HepG2 (cell line): ENCODE data around the gene SETD1A. TPM values are rescaled to one million over a fixed set of nuclear protein-coding genes. Genes with fewer than 3 reads are reported as not detected.
A peak's percentile ranks its signal among the peaks of the same experiment; 100 is the strongest.

Source experiments
- BRCA1 ChIP-seq: sonication (generic); formaldehyde crosslinking; IDR thresholded peaks from 2 replicates; pipeline ENCODE4 v1.4.0; 2020; ENCODE audit warnings: missing genetic modification reagents
- EED ChIP-seq: sonication (generic); formaldehyde crosslinking; IDR thresholded peaks from 2 replicates; pipeline ENCODE4 v1.5.0; 2020; ENCODE audit warnings: mild to moderate bottlenecking, missing genetic modification reagents
- ELF4 ChIP-seq: sonication (generic); formaldehyde crosslinking; IDR thresholded peaks from 2 replicates; pipeline ENCODE4 v1.5.0; 2020; ENCODE audit warnings: missing genetic modification reagents, mild to moderate bottlenecking, moderate library complexity, borderline replicate concordance
- EP300 ChIP-seq, 3 experiments: sonication (generic) in 1 of 3; formaldehyde crosslinking in 1 of 3; IDR thresholded peaks; 2 replicates each; pipeline versions ENCODE4 v1.5.1 to v1.6.1; 2011 to 2020; ENCODE audit warnings: low read depth in 2 of 3, low read length in 2 of 3, borderline replicate concordance in 1 of 3, improper control_type of control experiment in 1 of 3, mild to moderate bottlenecking in 1 of 3, missing genetic modification reagents in 1 of 3, moderate library complexity in 1 of 3
- FOSL1 ChIP-seq: sonication (generic); formaldehyde crosslinking; IDR thresholded peaks from 2 replicates; pipeline ENCODE4 v1.9.0; 2021; ENCODE audit warnings: missing genetic modification reagents, borderline replicate concordance
- GATA4 ChIP-seq: sonication (generic); IDR thresholded peaks from 2 replicates; pipeline ENCODE4 v1.6.1; 2016; ENCODE audit warnings: antibody characterized with exemption, low read depth, borderline replicate concordance
- HMG20B ChIP-seq: conservative IDR thresholded peaks from 2 replicates; pipeline ENCODE4 v1.6.1; 2016; ENCODE audit warnings: missing genetic modification reagents, missing compliant biosample characterization
- KLF15 ChIP-seq: sonication (generic); formaldehyde crosslinking; IDR thresholded peaks from 2 replicates; pipeline ENCODE4 v1.8.1; 2023; ENCODE audit warnings: borderline replicate concordance, mild to moderate bottlenecking, inconsistent platforms, missing genetic modification reagents, mixed read lengths
- MEIS2 ChIP-seq: sonication (generic); formaldehyde crosslinking; IDR thresholded peaks from 2 replicates; pipeline ENCODE4 v1.9.0; 2021; ENCODE audit warnings: mild to moderate bottlenecking, missing genetic modification reagents
- NKX3-1 ChIP-seq: sonication (generic); formaldehyde crosslinking; IDR thresholded peaks from 2 replicates; pipeline ENCODE4 v1.5.0; 2020; ENCODE audit warnings: missing genetic modification reagents
- RBM39 ChIP-seq: fragments of 200-400 bp; formaldehyde crosslinking; IDR thresholded peaks from one replicate; pipeline ENCODE4 v1.6.1; 2018; ENCODE audit warnings: antibody characterized with exemption, mild to moderate bottlenecking, low read depth, low read length; ENCODE audit not compliant: poor library complexity, severe bottlenecking
- SP5 ChIP-seq: IDR thresholded peaks from 2 replicates; pipeline ENCODE4 v1.6.1; 2016; ENCODE audit warnings: low read depth, borderline replicate concordance
- STAT5B ChIP-seq: sonication (generic); formaldehyde crosslinking; IDR thresholded peaks from 2 replicates; pipeline ENCODE4 v1.4.0; 2020; ENCODE audit warnings: missing genetic modification reagents
- TAF15 ChIP-seq: fragments of 200-400 bp; formaldehyde crosslinking; IDR thresholded peaks from one replicate; pipeline ENCODE4 v1.6.1; 2018; ENCODE audit warnings: mild to moderate bottlenecking, low read depth, low read length; ENCODE audit not compliant: poor library complexity, severe bottlenecking
- TBX2 ChIP-seq: sonication (generic); formaldehyde crosslinking; IDR thresholded peaks from 2 replicates; pipeline ENCODE4 v1.5.0; 2020; ENCODE audit warnings: missing genetic modification reagents, mild to moderate bottlenecking, borderline replicate concordance
- TEAD3 ChIP-seq: optimal IDR thresholded peaks from 2 replicates; pipeline ENCODE3; 2016; ENCODE audit warnings: borderline replicate concordance
- ZGPAT ChIP-seq: IDR thresholded peaks from 2 replicates; pipeline ENCODE4 v1.6.1; 2016; ENCODE audit warnings: mild to moderate bottlenecking
- ZNF18 ChIP-seq: sonication (generic); formaldehyde crosslinking; IDR thresholded peaks from 2 replicates; pipeline ENCODE4 v1.8.0; 2022; ENCODE audit warnings: mild to moderate bottlenecking, missing genetic modification reagents; ENCODE audit not compliant: insufficient replicate concordance
- ZNF30 ChIP-seq: sonication (generic); formaldehyde crosslinking; IDR thresholded peaks from 2 replicates; pipeline ENCODE4 v1.5.0; 2020; ENCODE audit warnings: mild to moderate bottlenecking, missing genetic modification reagents
- ZNF513 ChIP-seq: sonication (generic); formaldehyde crosslinking; conservative IDR thresholded peaks from 2 replicates; pipeline ENCODE4 v1.5.0; 2020; ENCODE audit warnings: missing genetic modification reagents
- ZNF772 ChIP-seq: sonication (generic); formaldehyde crosslinking; IDR thresholded peaks from 2 replicates; pipeline ENCODE4 v1.5.0; 2020; ENCODE audit warnings: mild to moderate bottlenecking, missing genetic modification reagents
- polyA plus RNA-seq, 8 experiments: library from polyadenylated mRNA; depleted of rRNA in 3 of 8; stranded (reverse) in 7 of 8; unstranded in 1 of 8; fragments of >200 nt; fragmentation: Illumina TruSeq in 4 of 8; extraction: Trizol in 4 of 8; gene quantifications; 2 replicates each; pipeline versions ENCODE4 v1.2.1 to v1.2.3, GENCODE V29; 2011 to 2016; ENCODE audit warnings: low read depth in 4 of 8, missing spikeins in 1 of 8, mixed read lengths in 1 of 8; ENCODE audit not compliant: insufficient read depth in 1 of 8
- total RNA-seq, 5 experiments: library from RNA; depleted of rRNA; stranded (reverse); fragments of >200 nt; fragmentation: Illumina TruSeq; extraction: Trizol; gene quantifications; 2 replicates each; pipeline ENCODE4 v1.2.3, GENCODE V29; 2016; ENCODE audit warnings: low read depth in 1 of 5

SETD1A gene
- total and polyA plus RNA-seq, 2 of the 13 experiments (the other 11 are each of a cell fraction or from before 2014, with no cell fraction given) = 3.8 to 5.6 TPM

GRCh38 chr16:30956601-30957455 lies 726 bp upstream of the SETD1A start (continued):
- no peak for TF ChIP-seq HMG20B (CRISPR knock-in tag)
- TF ChIP-seq TAF15 = peak; percentile 5
- TF ChIP-seq ZNF772 (CRISPR knock-in tag) = peak; percentile 77; the same call in 1 of the 2 replicates
- peak; percentile 63; the same call in 1 of the 2 replicates for TF ChIP-seq FOSL1 (CRISPR knock-in tag)
- peak; percentile 0 for TF ChIP-seq ZNF18 (CRISPR knock-in tag)
- 0 out of 2 replicates have a peak, but pooled peaks have one; percentile 12 for TF ChIP-seq STAT5B (CRISPR knock-in tag)
- no peak for TF ChIP-seq KLF15 (CRISPR knock-in tag)
- no peak for TF ChIP-seq GATA4
- peak; percentile 81; the same call in 1 of the 2 replicates for TF ChIP-seq ELF4
- TF ChIP-seq ZNF513 = no peak
- TF ChIP-seq TEAD3 (CRISPR knock-in tag) = peak; percentile 75
- peak; percentile 19; the same call in 1 of the 2 replicates for TF ChIP-seq NKX3-1 (CRISPR knock-in tag)
- 0 out of 2 replicates have a peak, but pooled peaks have one; percentile 41 for TF ChIP-seq EED
- peak; percentile 73; the same call in 1 of the 2 replicates for TF ChIP-seq ZNF30 (CRISPR knock-in tag)
- TF ChIP-seq MEIS2 (CRISPR knock-in tag) = peak; percentile 56; the same call in 1 of the 2 replicates
- peak; percentile 81; the same call in 1 of the 2 replicates for TF ChIP-seq ZGPAT (CRISPR knock-in tag)
- no peak for TF ChIP-seq RBM39
- TF ChIP-seq EP300 (IDR thresholded peaks at IDR 0.05; ENCODE audit: low read depth in 2 of 2, low read length in 2 of 2) = peak in 1 of 2 experiments; percentile 63; a peak in 2 of 4 replicates
- no peak for TF ChIP-seq EP300 (CRISPR knock-in tag; IDR thresholded peaks at IDR 0.05; ENCODE audit: borderline replicate concordance)
- peak; percentile 81 for TF ChIP-seq SP5 (CRISPR knock-in tag)
- TF ChIP-seq BRCA1 (CRISPR knock-in tag) = peak; percentile 73; the same call in 1 of the 2 replicates
- TF ChIP-seq TBX2 (CRISPR knock-in tag) = peak; percentile 66
